Colonic mucosa (tissue), 4 donors: ENCODE results near the gene MON1B. TPM values are rescaled to one million over a fixed set of nuclear protein-coding genes. Genes with fewer than 3 reads are reported as not detected.
"Not testable (repeated sequence)": the region's sequence is repeated elsewhere in the genome, so short reads cannot be mapped to it uniquely, and the experiment has no call there.

ENCODE experiments used
- DNase-seq: peaks from one replicate; pipeline ENCODE4 v3.0.0-alpha.2; 2020
- H3K27ac ChIP-seq: fragments of 200-600 bp; one replicate; pipeline ENCODE4 v1.8.0; 2021
- H3K27me3 ChIP-seq: fragments of 200-600 bp; one replicate; pipeline ENCODE4 v1.8.0; 2021
- H3K36me3 ChIP-seq: fragments of 200-600 bp; one replicate; pipeline ENCODE4 v1.8.0; 2021
- H3K4me1 ChIP-seq: fragments of 200-600 bp; one replicate; pipeline ENCODE4 v1.8.0; 2021; ENCODE audit warnings: mild to moderate bottlenecking
- H3K4me3 ChIP-seq: fragments of 200-600 bp; one replicate; pipeline ENCODE4 v1.8.0; 2021
- H3K9ac ChIP-seq, 2 donors: one replicate each; pipeline ENCODE4 v1.7.0; 2013; ENCODE audit warnings: control low read depth in 2 of 2, low read depth in 2 of 2, low read length in 2 of 2
- H3K9me3 ChIP-seq: fragments of 200-600 bp; one replicate; pipeline ENCODE4 v1.8.0; 2021
- CTCF ChIP-seq: fragments of 200-600 bp; IDR thresholded peaks from one replicate; pipeline ENCODE4 v1.8.0; 2022; ENCODE audit warnings: antibody characterized with exemption, mild to moderate bottlenecking
- intact Hi-C: fragments of 100-400 bp; cut with DNase I; formaldehyde crosslinking; loops from one replicate; pipeline ENCODE4 v1.14.1; 2022
- total RNA-seq, 2 donors: library from RNA; stranded (reverse); fragmentation: NEBNext Ultra II Directional in 1 of 2; extraction: Animal tissue kit (Norgen Biotek cat#: 25700) in 1 of 2; gene quantifications; one replicate each; pipeline ENCODE4 v1.2.1, GENCODE V29; 2021
- donor health status: healthy.
- donor health status: DM: no; HTN: no; CAD: no.
- donor health status: DM: no; HTN: no; CAD: no.

Gene MON1B
- total RNA-seq, 2 donors from 2014 or later: 69.6 to 103 TPM

GRCh38 chr16:77165006-77165405 is 26.0 kb upstream of the MON1B start:
- no peak overlapping the region for H3K27ac ChIP-seq
- no peaks in the 10 kb centered on the region for H3K36me3 ChIP-seq
- H3K9me3 ChIP-seq: no peaks in the 10 kb centered on the region
- no peaks in the 10 kb centered on the region for H3K27me3 ChIP-seq
- intact Hi-C loops: loop anchor here (10.0 kb wide), 1 partner anchor 500 kb away; no protein-coding TSS in a partner anchor
- TF ChIP-seq CTCF: no peak
- H3K9ac ChIP-seq: no peak overlapping the region
- no peaks in the 10 kb centered on the region for H3K4me1 ChIP-seq
- no peak for DNase-seq
- no peak overlapping the region for H3K4me3 ChIP-seq

GRCh38 chr16:77165536-77166236 is 25.3 kb upstream of the MON1B start:
- not testable (repeated sequence) for H3K27ac ChIP-seq, H3K4me3 ChIP-seq, H3K27me3 ChIP-seq, H3K9me3 ChIP-seq, H3K9ac ChIP-seq, H3K4me1 ChIP-seq, H3K36me3 ChIP-seq, DNase-seq
- intact Hi-C loops: loop anchor here (10.0 kb wide), 1 partner anchor 501 kb away; no protein-coding TSS in a partner anchor

GRCh38 chr16:77166726-77167125 is 24.3 kb upstream of the MON1B start:
- intact Hi-C loops: loop anchor here (10.0 kb wide), 1 partner anchor 502 kb away; no protein-coding TSS in a partner anchor
- no peaks in the 10 kb centered on the region for H3K9me3 ChIP-seq
- H3K36me3 ChIP-seq: no peaks in the 10 kb centered on the region
- no peak overlapping the region for H3K27ac ChIP-seq
- no peak for TF ChIP-seq CTCF
- no peaks in the 10 kb centered on the region for H3K4me1 ChIP-seq
- no peaks in the 10 kb centered on the region for H3K27me3 ChIP-seq
- no peak overlapping the region for H3K4me3 ChIP-seq
- DNase-seq: no peak
- H3K9ac ChIP-seq: no peak overlapping the region

- Histone ChIP-seq H3K4me1 (no peaks in the 10 kb centered on the region), H3K9me3 (no peaks in the 10 kb centered on the region), H3K4me3 (no peak overlapping the region), H3K27ac (no peak overlapping the region), H3K9ac (no peak overlapping the region), H3K27me3 (no peaks in the 10 kb centered on the region), H3K36me3 (no peaks in the 10 kb centered on the region)
- TF ChIP-seq CTCF: no peak
- DNase-seq: no peak
- intact Hi-C loops: loop anchor here (10.0 kb wide), 1 partner anchor 504 kb away; no protein-coding TSS in a partner anchor
Observed at GRCh38 chr16:77168901-77169300, 22.1 kb upstream of the MON1B start.

- no peaks in the 10 kb centered on the region for H3K4me1 ChIP-seq
- H3K9ac ChIP-seq: no peak overlapping the region
- TF ChIP-seq CTCF: peak; percentile 60
- no peaks in the 10 kb centered on the region for H3K9me3 ChIP-seq
- H3K36me3 ChIP-seq: no peaks in the 10 kb centered on the region
- no peaks in the 10 kb centered on the region for H3K27me3 ChIP-seq
- H3K4me3 ChIP-seq: no peak overlapping the region
- DNase-seq: peak; percentile 34
- no peak overlapping the region for H3K27ac ChIP-seq
- intact Hi-C loops: loop anchor here (5.0 to 10.0 kb wide), 2 partner anchors 505 to 1377 kb away; no protein-coding TSS in a partner anchor
Observed at GRCh38 chr16:77169650-77170236, 21.2 kb upstream of the MON1B start.

GRCh38 chr16:77170805-77171204 is 20.2 kb upstream of the MON1B start:
- Histone ChIP-seq H3K9me3 (no peaks in the 10 kb centered on the region), H3K27me3 (no peaks in the 10 kb centered on the region), H3K27ac (no peak overlapping the region), H3K9ac (no peak overlapping the region), H3K4me1 (no peaks in the 10 kb centered on the region), H3K36me3 (no peaks in the 10 kb centered on the region), H3K4me3 (no peak overlapping the region)
- no peak for DNase-seq
- intact Hi-C loops: loop anchor here (5.0 kb wide), 1 partner anchor 1379 kb away; no protein-coding TSS in a partner anchor
- no peak for TF ChIP-seq CTCF
